Upper lobe of left lung (tissue), 6 donors: ENCODE results near the gene AKNA. TPM values are rescaled to one million over a fixed set of nuclear protein-coding genes. Genes with fewer than 3 reads are reported as not detected.

ENCODE experiments used
- ATAC-seq, 2 donors: fragments of 200-7000 bp; cut with Tn5 transposase; one replicate each; pipeline ENCODE4 v1.9.1; 2022; ENCODE audit warnings: mild to moderate bottlenecking in 2 of 2, moderate library complexity in 2 of 2; ENCODE audit not compliant: low FRiP score in 2 of 2
- DNase-seq, 2 donors: peaks; one replicate each; pipeline ENCODE4 v3.0.0-alpha.2; 2019 to 2020
- H3K27ac ChIP-seq, 4 donors: fragments of 200-600 bp; sonication (generic); one replicate each; pipeline ENCODE4 v1.5.1; 2016 to 2019
- H3K27me3 ChIP-seq, 4 donors: fragments of 200-600 bp; sonication (generic); one replicate each; pipeline ENCODE4 v1.5.1; 2017 to 2019
- H3K36me3 ChIP-seq, 4 donors: fragments of 200-600 bp; sonication (generic); one replicate each; pipeline ENCODE4 v1.5.1; 2016 to 2019
- H3K4me1 ChIP-seq, 4 donors: fragments of 200-600 bp; sonication (generic); one replicate each; pipeline ENCODE4 v1.5.1; 2018 to 2019
- H3K4me3 ChIP-seq, 4 donors: fragments of 200-600 bp; sonication (generic); one replicate each; pipeline ENCODE4 v1.5.1; 2017 to 2019; ENCODE audit warnings: mild to moderate bottlenecking in 2 of 4, moderate library complexity in 1 of 4
- H3K9me3 ChIP-seq, 4 donors: fragments of 200-600 bp; sonication (generic); one replicate each; pipeline ENCODE4 v1.5.1; 2018 to 2019
- EP300 ChIP-seq, 4 donors: sonication (generic); formaldehyde crosslinking; IDR thresholded peaks; one replicate each; pipeline ENCODE4 v1.5.1; 2017; ENCODE audit warnings: antibody characterized with exemption in 4 of 4, control low read depth in 2 of 4
- POLR2A ChIP-seq, 4 donors: fragments of 450-650 bp; IDR thresholded peaks; one replicate each; pipeline ENCODE4 v1.5.1; 2016 to 2017; ENCODE audit warnings: antibody characterized with exemption in 4 of 4, mild to moderate bottlenecking in 2 of 4
- POLR2AphosphoS5 ChIP-seq, 2 donors: sonication (generic); formaldehyde crosslinking; IDR thresholded peaks; one replicate each; pipeline ENCODE4 v1.5.1; 2017; ENCODE audit warnings: antibody characterized with exemption in 2 of 2
- WGBS, 2 donors: methylation state at CpG; one replicate each; pipeline ENCODE4 v1.1.5; 2017 to 2018; 5-methylcytosine and 5-hydroxymethylcytosine counted together
- total RNA-seq, 6 donors: library from RNA; depleted of rRNA in 4 of 6; stranded (reverse); fragments of >200 nt in 4 of 6; gene quantifications; one replicate each; pipeline versions ENCODE4 v1.1.0 to v1.2.1, GENCODE V29; 2016 to 2021
- TF ChIP-seq, protein P1 (sequence below), 6 experiments: fragments of 450-650 bp in 4 of 6; fragments of 200-600 bp in 2 of 6; sonication (generic) in 2 of 6; IDR thresholded peaks; one replicate each; pipeline ENCODE4 v1.5.1; 2016 to 2019; ENCODE audit warnings: antibody characterized with exemption in 6 of 6
- donor health status: DM: no; HTN: no; CAD: no; lungs with moderate emphysema.
- donor health status: DM: no; HTN: yes; CAD: no; lungs with severe emphysema.

Gene AKNA
- total RNA-seq, 6 donors from 2014 or later = 38.3 to 152 (median 61.5) TPM

GRCh38 chr9:114301798-114302565 lies 85.8 kb downstream of the AKNA start:
- H3K27me3 ChIP-seq = no peaks in the 10 kb centered on the region
- ATAC-seq = no peak
- TF ChIP-seq, protein P1, sequence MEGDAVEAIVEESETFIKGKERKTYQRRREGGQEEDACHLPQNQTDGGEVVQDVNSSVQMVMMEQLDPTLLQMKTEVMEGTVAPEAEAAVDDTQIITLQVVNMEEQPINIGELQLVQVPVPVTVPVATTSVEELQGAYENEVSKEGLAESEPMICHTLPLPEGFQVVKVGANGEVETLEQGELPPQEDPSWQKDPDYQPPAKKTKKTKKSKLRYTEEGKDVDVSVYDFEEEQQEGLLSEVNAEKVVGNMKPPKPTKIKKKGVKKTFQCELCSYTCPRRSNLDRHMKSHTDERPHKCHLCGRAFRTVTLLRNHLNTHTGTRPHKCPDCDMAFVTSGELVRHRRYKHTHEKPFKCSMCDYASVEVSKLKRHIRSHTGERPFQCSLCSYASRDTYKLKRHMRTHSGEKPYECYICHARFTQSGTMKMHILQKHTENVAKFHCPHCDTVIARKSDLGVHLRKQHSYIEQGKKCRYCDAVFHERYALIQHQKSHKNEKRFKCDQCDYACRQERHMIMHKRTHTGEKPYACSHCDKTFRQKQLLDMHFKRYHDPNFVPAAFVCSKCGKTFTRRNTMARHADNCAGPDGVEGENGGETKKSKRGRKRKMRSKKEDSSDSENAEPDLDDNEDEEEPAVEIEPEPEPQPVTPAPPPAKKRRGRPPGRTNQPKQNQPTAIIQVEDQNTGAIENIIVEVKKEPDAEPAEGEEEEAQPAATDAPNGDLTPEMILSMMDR (IDR thresholded peaks at IDR 0.05) = no peak
- TF ChIP-seq POLR2AphosphoS5 (IDR thresholded peaks at IDR 0.05) = no peak
- no peak for TF ChIP-seq EP300 (IDR thresholded peaks at IDR 0.05)
- no peak for TF ChIP-seq POLR2A (IDR thresholded peaks at IDR 0.05)
- H3K4me1 ChIP-seq = peaks cover 0 to 6% (median 0%) of the 10 kb centered on the region in 4 donors
- whole genome bisulfite sequencing, 2 donors = 85 to 89% methylated on average over 12 to 14 of the region's 15 CpGs
- no peaks in the 10 kb centered on the region for H3K9me3 ChIP-seq
- H3K27ac ChIP-seq = no peak overlapping the region
- H3K4me3 ChIP-seq = no peak overlapping the region
- peak in 1 of 2 donors; percentile 9 for DNase-seq
- H3K36me3 ChIP-seq = no peaks in the 10 kb centered on the region

DNA sequence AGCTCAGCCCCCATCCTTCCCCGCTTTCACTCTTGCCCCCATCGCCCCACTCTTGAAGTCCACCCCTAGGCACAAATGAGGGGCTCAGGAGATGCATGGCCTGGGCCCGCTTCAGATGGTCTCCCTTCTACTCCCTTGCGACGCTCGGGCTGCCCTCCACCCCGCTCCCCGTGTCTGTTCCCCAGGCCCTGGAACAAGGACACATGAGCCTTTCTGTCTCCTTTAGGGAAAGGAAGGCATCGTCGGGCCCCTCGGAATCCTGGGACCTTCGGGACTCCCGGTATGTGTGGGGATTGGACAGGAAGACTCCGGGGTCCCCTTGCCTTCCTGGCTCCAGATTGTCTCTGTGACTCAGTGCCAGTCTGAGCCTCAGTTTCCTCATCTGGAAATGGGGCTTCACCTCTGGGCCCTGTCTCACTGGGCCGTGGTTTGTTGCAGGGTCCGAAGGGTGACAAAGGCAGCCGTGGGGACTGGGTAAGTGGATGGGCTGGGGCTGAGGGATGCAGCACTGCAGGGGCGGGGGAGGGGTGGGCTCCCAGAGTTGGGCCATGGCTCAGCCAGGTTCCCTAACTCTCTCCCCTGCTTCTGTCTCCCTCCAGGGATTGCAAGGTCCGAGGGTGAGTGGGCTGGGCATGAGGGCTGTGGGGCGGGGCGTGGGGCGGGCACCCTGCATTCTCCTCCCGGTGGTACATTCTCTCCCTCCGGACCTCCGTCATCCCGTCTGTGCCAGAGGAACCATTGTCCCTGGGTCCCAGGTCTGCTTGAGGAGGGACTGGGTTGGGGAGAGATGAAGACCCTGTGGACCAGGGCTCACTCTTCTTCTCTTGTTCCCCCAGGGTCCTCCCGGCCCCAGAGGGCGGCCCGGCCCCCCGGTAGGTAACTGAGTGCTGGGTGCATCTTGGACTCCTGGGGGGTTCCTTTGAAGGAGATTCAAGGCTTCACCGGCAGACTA lies 86.7 kb downstream of the AKNA start:
- Histone ChIP-seq H3K4me1 (peaks cover 0 to 6% (median 0%) of the 10 kb centered on the region in 4 donors), H3K36me3 (no peaks in the 10 kb centered on the region), H3K27ac (no peak overlapping the region), H3K4me3 (no peak overlapping the region), H3K27me3 (no peaks in the 10 kb centered on the region), H3K9me3 (peaks cover 0 to 3% (median 0%) of the 10 kb centered on the region in 4 donors)
- ATAC-seq (no peak), DNase-seq (peak in 1 of 2 donors; percentile 7)
- 90 to 95% methylated on average over 23 to 31 of the region's 31 CpGs for WGBS, 2 donors
- TF ChIP-seq POLR2A (IDR thresholded peaks at IDR 0.05) = no peak
- no peak for TF ChIP-seq POLR2AphosphoS5 (IDR thresholded peaks at IDR 0.05)
- TF ChIP-seq, protein P1 (IDR thresholded peaks at IDR 0.05) = no peak
- TF ChIP-seq EP300 (IDR thresholded peaks at IDR 0.05) = no peak

GRCh38 chr9:114300153-114300845 lies 87.5 kb downstream of the AKNA start:
- 94 to 100% methylated on average over 3 to 4 of the region's 4 CpGs for WGBS, 2 donors
- no peaks in the 10 kb centered on the region for H3K36me3 ChIP-seq
- no peaks in the 10 kb centered on the region for H3K4me1 ChIP-seq
- peak in 1 of 2 donors; percentile 9 for DNase-seq
- no peak overlapping the region for H3K27ac ChIP-seq
- no peak overlapping the region for H3K4me3 ChIP-seq
- H3K27me3 ChIP-seq = no peaks in the 10 kb centered on the region
- ATAC-seq = no peak
- peaks cover 0 to 3% (median 0%) of the 10 kb centered on the region in 4 donors for H3K9me3 ChIP-seq
- TF ChIP-seq POLR2AphosphoS5 (IDR thresholded peaks at IDR 0.05) (no peak), EP300 (IDR thresholded peaks at IDR 0.05) (no peak), POLR2A (IDR thresholded peaks at IDR 0.05) (no peak)
- TF ChIP-seq, protein P1 (IDR thresholded peaks at IDR 0.05) = no peak

GRCh38 chr9:114299286-114300152 lies 88.3 kb downstream of the AKNA start:
- ATAC-seq = no peak
- 80 to 88% methylated on average over 14 to 15 of the region's 15 CpGs for WGBS, 2 donors
- TF ChIP-seq POLR2AphosphoS5 (IDR thresholded peaks at IDR 0.05) = no peak
- H3K4me3 ChIP-seq = no peak overlapping the region
- peaks cover 0 to 10% (median 4%) of the 10 kb centered on the region in 4 donors for H3K9me3 ChIP-seq
- peaks cover 0 to 4% (median 0%) of the 10 kb centered on the region in 4 donors for H3K36me3 ChIP-seq
- peak in 1 of 2 donors; percentile 8 for DNase-seq
- H3K4me1 ChIP-seq = no peaks in the 10 kb centered on the region
- H3K27me3 ChIP-seq = no peaks in the 10 kb centered on the region
- H3K27ac ChIP-seq = no peak overlapping the region
